ENCODE data around the gene DNM3.
A peak's percentile ranks its signal among the peaks of the same experiment; 100 is the strongest.
"Not testable (repeated sequence)": the region's sequence is repeated elsewhere in the genome, so short reads cannot be mapped to it uniquely, and the experiment has no call there.

Gene DNM3

DNA sequence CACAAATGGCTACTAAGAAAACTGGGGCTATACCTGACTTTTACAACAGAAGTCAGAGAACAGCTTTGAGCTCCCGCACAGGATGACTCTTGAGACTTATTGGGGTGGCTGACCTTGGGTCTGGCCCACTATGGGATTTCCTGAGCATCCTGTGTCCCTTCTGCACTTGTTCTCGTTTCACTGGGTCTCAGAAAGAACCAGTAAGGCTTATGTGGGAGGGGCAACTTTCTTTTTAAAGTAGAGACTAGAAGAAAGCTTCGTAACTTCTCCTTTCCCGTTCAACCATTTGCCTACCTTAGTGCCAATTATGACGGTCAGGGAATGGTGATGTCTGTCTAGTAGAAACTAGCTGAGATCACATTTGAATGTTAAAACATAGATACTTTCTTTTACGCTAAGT lies 519.7 kb downstream of the DNM3 start:
- DNase-seq (ENCODE audit: low read depth): no peak

DNA sequence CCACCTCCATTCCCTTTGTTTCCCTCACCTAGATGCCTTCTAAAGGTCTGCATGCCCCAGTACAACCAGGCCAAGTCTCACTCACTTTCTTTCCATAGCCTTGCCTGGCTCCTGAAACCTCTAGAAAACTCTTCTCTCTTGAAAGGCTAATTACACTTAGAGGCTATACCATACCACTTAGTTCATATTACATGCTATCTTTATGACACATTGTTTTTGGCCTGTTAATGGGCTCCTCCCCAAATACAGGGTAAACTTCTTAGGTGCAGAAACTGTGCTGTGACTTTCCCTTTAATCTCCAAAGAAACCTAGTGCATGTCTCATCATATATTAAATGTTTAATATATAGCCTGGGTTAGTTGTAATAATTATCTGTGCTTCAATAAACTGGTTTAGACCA lies 522.6 kb downstream of the DNM3 start:
- DNase-seq (ENCODE audit: low read depth): no peak

- DNase-seq (ENCODE audit: low read depth): not testable (repeated sequence)
These were observed 530.3 kb downstream of the DNM3 start for GRCh38 chr1:172371646-172372045.

GRCh38 chr1:172373864-172374263 lies 532.6 kb downstream of the DNM3 start:
- DNase-seq (ENCODE audit: low read depth): no peak

- DNase-seq (ENCODE audit: low read depth): no peak
These were observed 533.9 kb downstream of the DNM3 start for GRCh38 chr1:172375211-172375631.

- DNase-seq (ENCODE audit: low read depth): no peak
These were observed 535.1 kb downstream of the DNM3 start for GRCh38 chr1:172376431-172376830.

GRCh38 chr1:172377565-172377964 lies 536.3 kb downstream of the DNM3 start:
- no peak for DNase-seq (ENCODE audit: low read depth)

DNA sequence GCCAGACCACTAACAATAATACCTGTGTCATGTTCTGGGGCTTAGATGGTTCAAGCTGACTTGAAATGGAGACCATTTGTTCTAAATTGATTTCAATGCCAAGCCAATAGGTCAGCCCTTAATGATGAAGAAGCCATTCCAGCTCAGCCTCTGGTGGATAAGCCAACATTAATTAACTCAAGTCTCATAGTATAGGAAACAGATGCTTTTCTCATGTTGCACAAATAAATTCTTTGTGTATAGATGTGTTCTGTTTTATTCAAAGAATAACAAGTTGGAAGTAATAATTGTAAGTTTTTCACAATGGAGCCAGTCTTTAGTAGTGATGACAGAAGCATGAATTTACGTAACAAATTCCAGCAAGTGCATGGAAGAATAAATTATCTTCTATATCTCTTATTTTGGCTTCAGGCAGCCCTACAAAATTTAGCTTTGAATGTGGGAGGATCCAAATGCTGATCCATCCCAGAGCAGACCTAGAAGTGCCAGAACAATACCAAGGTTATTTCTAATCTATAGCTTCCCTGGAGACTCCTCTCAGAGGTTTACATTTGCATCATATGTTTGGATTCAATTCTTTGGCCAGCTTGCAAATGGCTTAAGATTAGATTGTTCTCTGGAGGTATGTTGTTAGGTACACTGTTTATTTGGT lies 536.9 kb downstream of the DNM3 start:
- DNase-seq (ENCODE audit: low read depth): no peak

GRCh38 chr1:172380441-172381244 lies 539.3 kb downstream of the DNM3 start:
- no peak for DNase-seq (ENCODE audit: low read depth)

GRCh38 chr1:172381946-172382345 lies 540.6 kb downstream of the DNM3 start:
- DNase-seq (ENCODE audit: low read depth): no peak

DNA sequence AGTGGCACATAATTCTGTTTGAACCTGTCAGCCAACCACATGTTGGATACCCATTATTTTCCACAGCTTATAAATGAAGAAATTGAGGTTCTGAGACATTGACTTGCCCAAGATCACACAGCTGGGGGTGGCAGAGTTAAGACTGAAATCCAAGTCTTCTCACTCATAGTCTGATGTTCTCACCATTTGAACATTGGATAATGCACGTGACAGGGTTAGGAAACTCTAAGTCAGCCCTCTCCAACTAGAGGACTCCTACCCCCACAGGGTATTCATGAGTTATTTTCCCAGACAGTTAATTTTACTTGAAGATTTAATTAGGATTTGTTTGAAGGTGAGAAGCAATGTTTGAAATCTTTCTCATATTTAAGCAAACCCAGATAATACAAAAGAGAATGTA lies 541.1 kb downstream of the DNM3 start:
- no peak for DNase-seq (ENCODE audit: low read depth)

DNA sequence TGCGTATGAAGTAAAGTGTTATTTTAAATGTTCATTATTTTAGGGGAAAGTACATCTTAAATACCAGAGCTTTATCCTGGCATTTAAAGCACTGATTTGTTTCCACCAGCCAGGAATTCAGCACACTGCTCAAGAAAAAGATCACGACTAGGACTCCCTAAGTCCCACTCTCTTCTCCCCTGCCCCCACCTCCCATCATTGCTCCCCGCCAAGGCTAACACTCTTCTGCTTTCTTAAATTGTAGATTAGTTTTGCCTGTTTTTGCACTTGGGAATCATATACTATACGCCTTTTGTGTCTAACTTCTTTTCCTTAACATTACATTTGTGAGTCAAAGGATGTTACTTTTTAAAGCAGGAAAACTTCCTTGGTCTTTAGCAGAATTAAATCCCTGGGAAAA lies 541.7 kb downstream of the DNM3 start:
- DNase-seq (ENCODE audit: low read depth): no peak

DNA sequence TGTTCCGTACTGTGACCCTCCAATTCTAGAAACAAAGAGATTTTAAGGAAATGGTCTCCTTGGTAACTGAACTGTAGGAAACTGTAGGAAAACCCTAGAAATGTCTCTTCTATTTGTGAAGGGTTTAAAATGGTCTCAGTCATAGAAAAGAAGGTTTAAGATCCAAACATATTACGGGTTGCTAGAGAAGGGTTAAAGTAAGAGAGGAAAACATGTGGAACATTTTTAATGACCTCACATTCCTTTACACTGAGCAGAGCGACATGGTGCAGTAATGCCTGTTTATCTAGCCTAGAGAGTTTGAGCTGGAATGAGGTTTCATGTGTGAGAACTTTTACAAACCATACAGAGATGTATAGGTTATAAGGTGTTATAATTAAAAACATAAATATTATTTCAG lies 542.2 kb downstream of the DNM3 start:
- no peak for DNase-seq (ENCODE audit: low read depth)

- no peak for DNase-seq (ENCODE audit: low read depth)
These were observed 543.4 kb downstream of the DNM3 start for GRCh38 chr1:172384656-172385055.

GRCh38 chr1:172386046-172386445 lies 544.7 kb downstream of the DNM3 start:
- DNase-seq (ENCODE audit: low read depth): no peak

GRCh38 chr1:172388490-172388889 lies 547.2 kb downstream of the DNM3 start:
- DNase-seq (ENCODE audit: low read depth): no peak

DNA sequence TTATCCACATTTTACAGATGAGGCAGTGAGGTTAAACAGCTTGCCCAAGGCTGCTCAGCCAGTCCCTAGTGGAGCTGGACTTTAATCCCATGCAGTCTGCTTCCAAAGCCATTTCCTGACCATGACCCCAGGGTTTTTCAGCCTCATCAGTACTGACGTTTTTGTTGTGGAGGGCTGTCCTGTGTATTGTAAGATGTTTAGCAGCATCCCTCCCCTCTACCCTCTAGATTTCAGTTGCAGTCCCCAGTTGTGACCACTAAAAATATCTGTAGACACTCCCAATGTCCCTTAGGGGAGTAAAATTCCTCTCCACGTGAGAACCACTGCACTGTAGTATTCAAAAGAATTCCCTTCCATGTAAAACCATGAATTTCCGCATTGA lies 549.0 kb downstream of the DNM3 start:
- no peak for DNase-seq (ENCODE audit: low read depth)

GRCh38 chr1:172390683-172391551 lies 549.6 kb downstream of the DNM3 start:
- no peak for DNase-seq (ENCODE audit: low read depth)

DNA sequence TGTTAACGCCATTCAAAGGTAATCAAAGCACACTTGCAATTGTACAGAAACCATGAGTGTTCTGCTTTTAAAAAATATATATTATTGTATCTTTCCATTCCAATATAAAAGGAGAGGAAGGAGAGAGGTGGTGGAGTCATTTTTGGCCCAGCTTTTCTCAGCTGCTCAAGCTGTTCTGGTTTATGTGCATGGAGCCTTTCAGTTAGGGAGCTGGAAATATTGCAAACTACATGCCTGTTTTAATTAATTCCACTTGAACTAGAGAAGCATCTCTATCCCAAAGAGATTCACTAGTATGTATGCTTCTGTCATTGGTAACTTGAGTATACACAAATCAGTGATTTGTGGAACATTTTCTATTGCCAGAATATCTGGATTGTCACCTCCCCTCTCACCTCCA lies 550.7 kb downstream of the DNM3 start:
- DNase-seq (ENCODE audit: low read depth): no peak

DNA sequence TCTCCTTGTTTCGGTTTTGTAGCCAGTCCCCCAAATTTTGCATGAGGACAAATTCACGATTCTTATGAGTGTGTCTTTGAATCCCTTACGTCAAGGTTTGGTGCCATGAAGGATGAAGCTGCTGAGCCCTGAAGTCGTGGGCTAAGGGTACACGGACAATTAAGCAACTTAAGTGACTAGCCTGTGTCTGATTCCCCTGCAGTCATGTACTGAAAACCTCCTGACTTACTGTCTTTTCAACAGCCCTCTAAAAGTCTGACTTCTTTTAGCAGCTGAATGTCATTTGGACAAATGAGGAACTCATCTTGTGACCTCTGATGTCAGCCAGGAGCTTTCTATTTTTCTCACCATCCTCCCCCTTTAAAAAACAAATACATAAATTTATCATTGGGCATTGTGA lies 552.1 kb downstream of the DNM3 start:
- no peak for DNase-seq (ENCODE audit: low read depth)

DNA sequence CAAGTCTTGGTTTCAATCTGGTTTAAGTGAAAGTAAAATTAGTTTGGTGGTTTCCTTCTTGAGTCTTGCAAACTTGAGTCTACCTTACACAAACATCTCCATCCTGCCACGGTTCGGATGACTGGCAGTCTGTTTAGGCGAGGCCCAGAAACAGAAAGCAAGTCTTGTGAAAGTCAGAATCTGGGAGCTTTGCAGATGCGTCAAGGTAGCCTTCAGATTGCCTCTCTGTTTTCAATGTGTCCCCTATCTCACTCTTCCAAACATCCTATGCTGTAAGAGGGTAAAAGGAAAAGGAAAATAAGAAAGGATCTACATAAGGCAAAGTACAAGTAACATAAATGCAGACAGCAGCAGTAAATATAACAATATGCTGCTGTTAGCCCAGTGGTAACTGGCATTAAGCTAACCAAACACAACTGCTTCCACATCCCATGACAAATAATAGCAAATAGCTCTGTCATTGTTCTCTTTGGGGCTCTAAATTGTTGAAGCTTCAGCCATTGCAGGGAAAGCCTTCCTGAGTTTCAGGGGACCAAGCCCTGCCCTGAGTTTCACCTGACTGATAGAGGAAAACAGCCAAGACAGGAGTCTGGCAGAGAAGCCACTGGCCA lies 552.9 kb downstream of the DNM3 start:
- DNase-seq (ENCODE audit: low read depth): peak; percentile 39

DNA sequence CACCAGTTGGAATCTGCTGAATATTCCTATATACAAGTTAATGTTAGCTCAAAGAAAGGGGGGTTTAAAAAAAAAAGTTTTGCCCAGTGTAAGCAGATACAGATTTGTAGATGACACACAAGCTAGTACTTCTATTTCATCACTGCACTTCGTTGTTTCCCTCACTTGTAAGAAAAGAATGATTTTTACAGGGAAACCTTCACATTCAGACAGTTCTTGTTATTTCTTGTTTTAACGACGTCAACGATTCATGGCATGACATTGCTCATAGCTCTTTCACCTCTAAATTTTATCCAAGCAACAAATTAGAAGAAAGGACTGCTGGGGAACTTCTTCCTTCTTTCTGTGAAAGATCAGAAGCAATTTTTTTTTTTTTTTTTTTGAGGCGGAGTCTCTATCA lies 553.5 kb downstream of the DNM3 start:
- no peak for DNase-seq (ENCODE audit: low read depth)

Measured in activated T-helper 9 cell treated with anti-CD3 and anti-CD28 coated beads, Interleukin-2, amount 50 U/mL, for 16 hours (primary cell).